Ectodermal cell (in vitro differentiated cells): ENCODE measurements around the gene TCEANC2.
"Not testable (repeated sequence)": the region's sequence is repeated elsewhere in the genome, so short reads cannot be mapped to it uniquely, and the experiment has no call there.

Source experiments
- H3K27ac ChIP-seq: 2 replicates; pipeline ENCODE4 v1.7.0; 2013; ENCODE audit warnings: mild to moderate bottlenecking, low read depth, low read length; ENCODE audit not compliant: insufficient read depth, poor library complexity, severe bottlenecking
- H3K27me3 ChIP-seq: 2 replicates; pipeline ENCODE4 v1.7.0; 2013; ENCODE audit warnings: mild to moderate bottlenecking, low read length; ENCODE audit not compliant: insufficient read depth, control insufficient read depth, poor library complexity, severe bottlenecking
- H3K36me3 ChIP-seq: one replicate; pipeline ENCODE4 v1.7.0; 2013; ENCODE audit warnings: low read length; ENCODE audit not compliant: control insufficient read depth, insufficient read depth
- H3K4me1 ChIP-seq: one replicate; pipeline ENCODE4 v1.7.0; 2013; ENCODE audit warnings: low read length; ENCODE audit not compliant: control insufficient read depth, insufficient read depth
- H3K4me3 ChIP-seq: 2 replicates; pipeline ENCODE4 v1.7.0; 2013; ENCODE audit warnings: low read depth, low read length, control low read depth; ENCODE audit not compliant: insufficient read depth
- H3K9me3 ChIP-seq: 2 replicates; pipeline ENCODE4 v1.7.0; 2013; ENCODE audit warnings: mild to moderate bottlenecking, low read length, moderate library complexity; ENCODE audit not compliant: control insufficient read depth
- WGBS, 2 experiments: methylation state at CpG; one replicate each; pipeline ENCODE4 v1.1.7; 2013; ENCODE audit warnings: missing lambda C conversion rate in 2 of 2; 5-methylcytosine and 5-hydroxymethylcytosine counted together

TCEANC2 gene

GRCh38 chr1:54027848-54028247 lies 25.6 kb upstream of the TCEANC2 start:
- H3K27ac ChIP-seq, result no peak overlapping the region
- no peaks in the 10 kb centered on the region for H3K9me3 ChIP-seq
- WGBS, 2 experiments, result 91 to 92% methylated on average over 5 of the region's 5 CpGs
- H3K4me1 ChIP-seq, result no peaks in the 10 kb centered on the region
- peaks cover 3% of the 10 kb centered on the region for H3K36me3 ChIP-seq
- H3K27me3 ChIP-seq, result no peaks in the 10 kb centered on the region
- no peak overlapping the region for H3K4me3 ChIP-seq

DNA sequence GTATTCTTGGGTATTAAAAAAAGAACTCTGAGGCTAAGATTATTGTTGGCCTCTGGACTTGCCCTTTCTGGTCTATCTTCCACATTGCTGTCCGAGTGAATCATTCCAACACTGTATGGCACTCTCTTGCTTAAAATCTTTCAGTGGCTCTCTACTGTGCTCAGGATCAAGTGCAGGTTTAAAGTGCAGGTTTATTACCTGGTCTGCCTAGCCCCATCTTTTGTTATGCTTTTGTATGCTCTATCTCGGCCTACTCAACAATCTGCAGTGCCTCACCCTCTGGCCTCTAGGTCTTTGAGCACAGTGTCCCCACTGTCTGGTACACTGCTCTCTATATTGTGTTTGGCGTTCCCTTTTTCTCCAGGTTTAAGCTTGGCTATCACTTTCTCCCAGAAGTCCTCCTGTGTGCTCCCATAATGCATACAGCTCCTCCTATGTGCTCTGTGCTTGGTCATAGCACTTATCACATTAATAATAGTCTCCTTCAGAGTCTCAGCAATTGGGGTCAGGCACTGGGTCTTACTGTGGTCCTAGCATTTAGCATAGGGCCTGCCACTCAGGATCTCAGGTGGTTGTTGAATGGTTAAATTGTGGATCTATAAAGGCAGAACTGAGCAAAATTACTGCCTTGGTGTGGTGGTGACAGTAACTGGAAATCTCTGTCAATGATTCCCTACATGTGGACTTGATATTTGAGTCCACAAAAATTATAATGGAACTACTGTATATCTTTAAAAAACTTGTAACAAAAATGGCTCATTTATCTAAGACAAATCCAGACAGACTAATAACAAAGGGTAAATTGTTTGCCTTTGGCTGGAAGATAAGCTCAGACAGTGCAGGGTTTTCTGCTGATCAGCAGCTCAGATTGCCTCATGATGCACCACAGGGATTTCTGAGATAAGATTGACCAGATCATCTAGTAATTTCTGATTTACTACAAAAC lies 24.8 kb upstream of the TCEANC2 start:
- H3K36me3 ChIP-seq, result peaks cover 3% of the 10 kb centered on the region
- H3K27me3 ChIP-seq, result no peaks in the 10 kb centered on the region
- H3K4me1 ChIP-seq, result no peaks in the 10 kb centered on the region
- no peak overlapping the region for H3K4me3 ChIP-seq
- no peak overlapping the region for H3K27ac ChIP-seq
- WGBS, 2 experiments, result 89 to 90% methylated on average over 3 of the region's 3 CpGs
- no peaks in the 10 kb centered on the region for H3K9me3 ChIP-seq

DNA sequence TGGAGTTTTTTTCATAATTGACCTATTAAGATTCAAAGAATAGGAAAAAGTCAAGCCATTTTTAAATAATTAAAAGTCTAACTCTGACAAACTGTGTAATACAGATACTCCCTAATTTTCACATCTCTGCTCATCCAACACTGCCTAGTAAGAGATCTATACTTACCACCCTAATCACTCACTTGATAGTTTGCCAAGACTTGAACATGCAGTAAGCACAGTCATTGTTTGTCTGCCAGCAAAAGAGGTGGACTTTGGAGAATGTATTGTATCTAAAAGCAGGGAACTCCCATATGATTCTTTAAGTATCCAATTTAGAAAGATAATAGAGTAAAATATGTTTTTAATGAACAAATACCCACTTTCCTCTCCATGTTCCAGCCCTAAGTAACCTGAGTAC lies 15.9 kb upstream of the TCEANC2 start:
- no peaks in the 10 kb centered on the region for H3K27me3 ChIP-seq
- H3K27ac ChIP-seq, result no peak overlapping the region
- no peaks in the 10 kb centered on the region for H3K4me1 ChIP-seq
- no peak overlapping the region for H3K4me3 ChIP-seq
- H3K36me3 ChIP-seq, result peaks cover 4% of the 10 kb centered on the region
- no peaks in the 10 kb centered on the region for H3K9me3 ChIP-seq

DNA sequence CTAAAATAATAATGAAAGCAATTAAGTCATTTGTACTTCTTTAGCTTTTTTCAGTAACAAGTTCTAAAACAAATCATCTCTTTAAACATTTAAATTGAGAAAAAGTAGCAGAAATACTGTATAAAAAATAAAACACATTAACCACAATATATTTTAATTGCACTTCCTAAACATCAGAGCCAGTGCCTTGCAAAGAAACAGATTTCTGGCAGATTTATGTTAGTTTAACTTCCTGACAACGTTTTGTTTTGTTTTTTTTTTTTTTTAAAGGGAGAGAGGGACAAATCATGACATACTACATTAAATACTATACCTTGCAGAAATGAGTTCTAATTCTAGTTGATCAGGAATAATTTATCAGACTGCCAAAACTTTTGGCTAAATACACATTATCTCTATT lies 11.6 kb upstream of the TCEANC2 start:
- Histone ChIP-seq H3K27ac (no peak overlapping the region), H3K27me3 (no peaks in the 10 kb centered on the region), H3K4me3 (no peak overlapping the region), H3K9me3 (no peaks in the 10 kb centered on the region), H3K36me3 (peaks cover 4% of the 10 kb centered on the region), H3K4me1 (no peaks in the 10 kb centered on the region)
- no CpG with 5 or more reads among the region's 1 CpG for WGBS, 2 experiments

- 97 to 98% methylated on average over 2 of the region's 2 CpGs for WGBS, 2 experiments
- no peaks in the 10 kb centered on the region for H3K9me3 ChIP-seq
Observed at GRCh38 chr1:54045496-54045895, 7.9 kb upstream of the TCEANC2 start.

GRCh38 chr1:54046671-54047383 lies 6.6 kb upstream of the TCEANC2 start:
- H3K4me1 ChIP-seq, result peaks cover 5% of the 10 kb centered on the region
- WGBS, 2 experiments, result 96 to 97% methylated on average over 5 to 7 of the region's 7 CpGs

More at GRCh38 chr1:54045496-54045895, 7.9 kb upstream of the TCEANC2 start:
- no peaks in the 10 kb centered on the region for H3K4me1 ChIP-seq
- no peak overlapping the region for H3K27ac ChIP-seq
- H3K36me3 ChIP-seq, result no peaks in the 10 kb centered on the region
- no peaks in the 10 kb centered on the region for H3K27me3 ChIP-seq
- H3K4me3 ChIP-seq, result no peak overlapping the region

DNA sequence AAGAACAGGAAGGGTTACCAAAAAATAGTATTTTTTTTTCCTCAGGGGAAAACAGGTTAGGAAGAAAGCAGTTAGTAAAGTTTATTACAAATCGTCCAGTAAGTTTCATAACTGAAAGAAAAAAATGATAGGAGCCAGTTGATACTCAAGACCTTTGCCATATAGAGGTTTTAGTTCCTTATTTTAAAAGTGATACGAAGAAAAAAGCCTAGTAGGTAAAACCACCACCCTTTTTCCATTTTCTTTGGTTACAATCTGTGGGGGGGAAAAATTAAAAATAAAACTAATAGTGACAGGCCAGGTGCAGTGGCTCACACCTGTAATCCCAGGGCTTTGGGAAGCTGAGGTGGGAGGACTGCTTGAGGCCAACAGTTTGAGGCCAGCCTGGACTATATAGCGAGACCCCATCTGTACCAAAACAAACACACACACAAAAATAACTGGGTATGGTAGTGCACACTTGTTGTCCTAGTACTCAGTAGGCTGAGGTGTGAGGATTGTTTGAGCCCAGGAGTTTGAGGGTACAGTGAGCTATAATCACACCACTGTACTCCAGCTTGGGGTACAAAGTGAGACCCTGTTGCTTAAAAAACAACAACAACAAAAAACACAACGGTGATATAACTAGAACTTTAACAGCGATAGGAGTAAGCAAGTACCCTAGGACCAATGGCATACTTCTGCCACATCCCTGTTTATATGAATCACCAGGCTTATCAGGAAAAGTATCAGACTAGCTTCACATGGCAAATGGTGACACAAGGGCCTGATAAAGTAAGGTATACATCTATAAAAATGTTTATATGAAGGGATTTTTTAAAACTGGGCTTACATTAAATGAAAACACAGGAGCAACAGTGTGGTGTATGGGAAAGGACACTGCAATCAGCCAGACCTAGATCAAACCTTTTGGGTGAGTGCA lies 5.8 kb upstream of the TCEANC2 start:
- no peaks in the 10 kb centered on the region for H3K36me3 ChIP-seq
- WGBS, 2 experiments, result 95 to 97% methylated on average over 3 to 5 of the region's 5 CpGs
- H3K27me3 ChIP-seq, result no peaks in the 10 kb centered on the region
- no peak overlapping the region for H3K27ac ChIP-seq
- H3K9me3 ChIP-seq, result no peaks in the 10 kb centered on the region
- H3K4me1 ChIP-seq, result peaks cover 7% of the 10 kb centered on the region
- H3K4me3 ChIP-seq, result no peak overlapping the region

More at GRCh38 chr1:54046671-54047383, 6.6 kb upstream of the TCEANC2 start:
- Histone ChIP-seq H3K27me3 (no peaks in the 10 kb centered on the region), H3K9me3 (no peaks in the 10 kb centered on the region), H3K4me3 (no peak overlapping the region), H3K27ac (no peak overlapping the region), H3K36me3 (no peaks in the 10 kb centered on the region)

DNA sequence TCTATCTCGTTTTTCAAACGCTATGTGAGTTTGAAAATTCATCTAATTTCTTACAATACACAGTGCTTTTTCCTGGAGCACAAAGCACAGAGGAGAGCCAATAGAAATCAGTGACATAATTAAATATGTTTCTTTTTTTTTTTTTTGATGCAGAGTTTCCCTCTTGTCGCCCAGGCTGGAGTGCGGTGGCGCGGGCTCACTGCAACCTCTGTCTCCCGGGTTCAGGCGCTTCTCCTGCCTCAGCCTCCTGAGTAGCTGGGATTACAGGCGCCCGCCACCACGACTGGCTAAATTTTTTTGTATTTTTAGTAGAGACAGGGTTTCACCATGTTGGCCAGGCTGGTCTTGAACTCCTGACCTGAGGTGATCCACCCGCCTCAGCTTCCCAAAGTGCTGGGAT lies 3.0 kb upstream of the TCEANC2 start:
- not testable (repeated sequence) for H3K27me3 ChIP-seq, H3K4me1 ChIP-seq, H3K4me3 ChIP-seq, H3K27ac ChIP-seq, H3K36me3 ChIP-seq, H3K9me3 ChIP-seq
- 95 to 96% methylated on average over 12 of the region's 12 CpGs for WGBS, 2 experiments

- Histone ChIP-seq H3K9me3 (no peaks in the 10 kb centered on the region), H3K27me3 (no peaks in the 10 kb centered on the region), H3K36me3 (no peaks in the 10 kb centered on the region), H3K27ac (peak overlapping the region; percentile 91), H3K4me1 (peaks cover 7% of the 10 kb centered on the region), H3K4me3 (peak overlapping the region; percentile 91)
- WGBS, 2 experiments, result 12 to 16% methylated on average over 8 of the region's 8 CpGs
Observed at GRCh38 chr1:54051933-54052430, 1.4 kb upstream of the TCEANC2 start.
